HCT116 (cell line): ENCODE results near the gene TAS2R50. TPM values are rescaled to one million over a fixed set of nuclear protein-coding genes. Genes with fewer than 3 reads are reported as not detected.

Experiments
- ATAC-seq: fragments of 200-7000 bp; cut with Tn5 transposase; 2 replicates; pipeline ENCODE4 v1.9.1; 2020; ENCODE audit warnings: mild to moderate bottlenecking, moderate library complexity
- BruUV-seq: library from RNA; stranded (reverse); fragments of 400-500 nt; replicated peaks from 2 replicates; lab custom pipeline; 2021; lab: Mats Ljungman, UMichigan
- CTCF ChIA-PET: fragments of 300-600 bp; sonication (Branson Sonifier 250); formaldehyde crosslinking; loops from one replicate; lab custom pipeline; 2021; ENCODE audit warnings: antibody characterized with exemption; lab: Charles Lee
- POLR2A ChIA-PET: fragments of 300-600, 350-600 bp; sonication (Branson Sonifier 250); formaldehyde crosslinking; loops from one replicate; lab custom pipeline; 2021; ENCODE audit warnings: antibody characterized with exemption; lab: Charles Lee
- RAD21 ChIA-PET, 2 experiments: fragments of 300-600 bp; sonication (Branson Sonifier 250); formaldehyde crosslinking; loops; one replicate each; lab custom pipeline; 2023; ENCODE audit warnings: low total read pairs in 2 of 2; ENCODE audit not compliant: uncharacterized antibody in 2 of 2, unreplicated experiment in 2 of 2, low non-redundant PET in 1 of 2; lab: Charles Lee
- DNase-seq: peaks from one replicate; pipeline ENCODE4 v3.0.0-alpha.2; 2010; ENCODE audit warnings: low read depth, low spot score
- H2AFZ ChIP-seq: fragments of 200-600 bp; shearing (Covaris generic), sonication (generic); 2 replicates; pipeline ENCODE4 v1.6.1; 2017; ENCODE audit warnings: low read depth, mixed run types, mixed read lengths, antibody characterized with exemption, low read length; ENCODE audit not compliant: poor library complexity, severe bottlenecking
- H3K27ac ChIP-seq: 2 replicates; pipeline ENCODE4 v1.5.1; 2012; ENCODE audit warnings: low read depth, low read length
- H3K27me3 ChIP-seq: fragments of 200-600 bp; sonication (generic); 2 replicates; pipeline ENCODE4 v1.6.1; 2016; ENCODE audit warnings: mixed run types, low read length, mixed read lengths; ENCODE audit not compliant: insufficient read depth
- H3K36me3 ChIP-seq, 2 experiments: fragments of 200-500 bp in 1 of 2; fragments of 200-600 bp in 1 of 2; sonication (Bioruptor generic) in 1 of 2; sonication (generic) in 1 of 2; 2 replicates each; pipeline versions ENCODE4 v1.5.1 to v1.6.1; 2014 to 2016; ENCODE audit warnings: low read length in 2 of 2, inconsistent platforms in 1 of 2, mixed read lengths in 1 of 2, mixed run types in 1 of 2; ENCODE audit not compliant: insufficient read depth in 2 of 2, control insufficient read depth in 1 of 2
- H3K4me1 ChIP-seq, 2 experiments: fragments of 200-600 bp in 1 of 2; sonication (generic) in 1 of 2; 2 replicates each; pipeline versions ENCODE4 v1.5.1 to v1.6.1; 2012 to 2017; ENCODE audit warnings: low read length in 2 of 2, inconsistent platforms in 1 of 2, mild to moderate bottlenecking in 1 of 2, mixed read lengths in 1 of 2, mixed run types in 1 of 2, moderate library complexity in 1 of 2; ENCODE audit not compliant: insufficient read depth in 2 of 2, control insufficient read depth in 1 of 2
- H3K4me2 ChIP-seq: fragments of 200-600 bp; sonication (generic); 2 replicates; pipeline ENCODE4 v1.6.1; 2017; ENCODE audit warnings: mixed run types, low read length, mixed read lengths
- H3K4me3 ChIP-seq, 2 experiments: fragments of 200-600 bp in 1 of 2; sonication (generic) in 1 of 2; replicated peaks in 1 of 2; 2 replicates each; pipeline ENCODE4 v1.5.1; 2011 to 2016; ENCODE audit warnings: low read length in 2 of 2, control low read depth in 1 of 2, low read depth in 1 of 2, mild to moderate bottlenecking in 1 of 2, mixed read lengths in 1 of 2, mixed run types in 1 of 2
- H3K79me2 ChIP-seq: fragments of 200-600 bp; sonication (generic); 2 replicates; pipeline ENCODE4 v1.6.1; 2017; ENCODE audit warnings: mild to moderate bottlenecking, mixed run types, low read length, moderate library complexity, mixed read lengths; ENCODE audit not compliant: insufficient read depth
- H3K9ac ChIP-seq: fragments of 200-600 bp; sonication (generic); 2 replicates; pipeline ENCODE4 v1.6.1; 2016; ENCODE audit warnings: low read length, mixed read lengths
- H3K9me2 ChIP-seq: fragments of 200-600 bp; sonication (generic), shearing (Covaris generic); 2 replicates; pipeline ENCODE4 v1.6.1; 2017; ENCODE audit warnings: mixed run types, mild to moderate bottlenecking, moderate library complexity; ENCODE audit not compliant: insufficient read depth
- H3K9me3 ChIP-seq, 2 experiments: fragments of 200-500 bp in 1 of 2; fragments of 200-600 bp in 1 of 2; sonication (Bioruptor generic) in 1 of 2; sonication (generic) in 1 of 2; 2 replicates each; pipeline ENCODE4 v1.6.1; 2014 to 2017; ENCODE audit warnings: low read length in 2 of 2, mixed read lengths in 2 of 2, inconsistent platforms in 1 of 2, low read depth in 1 of 2, mild to moderate bottlenecking in 1 of 2, mixed run types in 1 of 2, moderate library complexity in 1 of 2; ENCODE audit not compliant: control insufficient read depth in 1 of 2, insufficient read depth in 1 of 2
- H4K20me1 ChIP-seq: fragments of 200-600 bp; sonication (generic), shearing (Covaris generic); 2 replicates; pipeline ENCODE4 v1.6.1; 2017; ENCODE audit warnings: mixed run types, mild to moderate bottlenecking, moderate library complexity; ENCODE audit not compliant: insufficient read depth
- CBX3 ChIP-seq: IDR thresholded peaks from 2 replicates; pipeline ENCODE4 v1.6.1; 2012; ENCODE audit warnings: low read depth
- EGR1 ChIP-seq: IDR thresholded peaks from 2 replicates; pipeline ENCODE4 v1.6.1; 2012; ENCODE audit warnings: low read depth
- EZH2 ChIP-seq: fragments of 200-600 bp; sonication (generic); IDR thresholded peaks from 2 replicates; pipeline ENCODE4 v1.6.1; 2017; ENCODE audit warnings: antibody characterized with exemption, mixed run types
- FOSL1 ChIP-seq: IDR thresholded peaks from 2 replicates; pipeline ENCODE4 v1.6.1; 2012; ENCODE audit warnings: low read depth
- JUND ChIP-seq: IDR thresholded peaks from 2 replicates; pipeline ENCODE4 v1.6.1; 2012
- POLR2A ChIP-seq: IDR thresholded peaks from 2 replicates; pipeline ENCODE4 v1.7.0; 2011; ENCODE audit warnings: borderline replicate concordance; ENCODE audit not compliant: insufficient read depth, insufficient read length; ENCODE audit errors: extremely low read depth
- POLR2AphosphoS5 ChIP-seq: IDR thresholded peaks from 2 replicates; pipeline ENCODE4 v1.6.1; 2011; ENCODE audit warnings: mild to moderate bottlenecking, low read depth, low read length, moderate library complexity
- RAD21 ChIP-seq: IDR thresholded peaks from 2 replicates; pipeline ENCODE4 v1.6.1; 2012; ENCODE audit warnings: low read depth, mild to moderate bottlenecking
- SIN3A ChIP-seq: IDR thresholded peaks from 2 replicates; pipeline ENCODE4 v1.6.1; 2012; ENCODE audit warnings: low read depth
- SP1 ChIP-seq: IDR thresholded peaks from 2 replicates; pipeline ENCODE4 v1.6.1; 2012; ENCODE audit warnings: low read depth
- TCF7L2 ChIP-seq: IDR thresholded peaks from 2 replicates; pipeline ENCODE4 v1.7.0; 2011; ENCODE audit warnings: borderline replicate concordance, inconsistent platforms; ENCODE audit not compliant: insufficient read depth, insufficient read length; ENCODE audit errors: extremely low read depth
- YY1 ChIP-seq: IDR thresholded peaks from 2 replicates; pipeline ENCODE4 v1.6.1; 2011; ENCODE audit warnings: low read length, low read depth, moderate library complexity, mild to moderate bottlenecking; ENCODE audit not compliant: insufficient replicate concordance; ENCODE audit errors: extremely low read depth
- ZFX ChIP-seq: fragments of 450-650 bp; IDR thresholded peaks from 2 replicates; pipeline ENCODE4 v1.6.1; 2017
- ZNF274 ChIP-seq: fragments of 200-500 bp; sonication (Bioruptor generic); IDR thresholded peaks from 2 replicates; pipeline ENCODE4 v1.6.1; 2014; ENCODE audit warnings: mild to moderate bottlenecking, low read depth, low read length, inconsistent platforms
- intact Hi-C: fragments of 100-400 bp; cut with micrococcal nuclease; formaldehyde crosslinking; loops from 2 replicates; pipeline ENCODE4 v1.10.0; 2022
- total RNA-seq: library from RNA; stranded (reverse); gene quantifications from one replicate; pipeline ENCODE4 v1.2.1, GENCODE V29; 2021; ENCODE audit not compliant: unreplicated experiment
- TF ChIP-seq, protein P1 (sequence below): IDR thresholded peaks from 2 replicates; pipeline ENCODE4 v1.6.1; 2011; ENCODE audit warnings: mild to moderate bottlenecking, low read length, moderate library complexity; ENCODE audit not compliant: insufficient replicate concordance; ENCODE audit errors: extremely low read depth
- TF ChIP-seq, protein P2 (sequence below): IDR thresholded peaks from 2 replicates; pipeline ENCODE4 v1.6.1; 2012
- TF ChIP-seq, protein P3 (sequence below): IDR thresholded peaks from 2 replicates; pipeline ENCODE4 v1.6.1; 2012

The TAS2R50 gene
- total RNA-seq, 1 experiment from 2014 or later, result 0.54 TPM

DNA sequence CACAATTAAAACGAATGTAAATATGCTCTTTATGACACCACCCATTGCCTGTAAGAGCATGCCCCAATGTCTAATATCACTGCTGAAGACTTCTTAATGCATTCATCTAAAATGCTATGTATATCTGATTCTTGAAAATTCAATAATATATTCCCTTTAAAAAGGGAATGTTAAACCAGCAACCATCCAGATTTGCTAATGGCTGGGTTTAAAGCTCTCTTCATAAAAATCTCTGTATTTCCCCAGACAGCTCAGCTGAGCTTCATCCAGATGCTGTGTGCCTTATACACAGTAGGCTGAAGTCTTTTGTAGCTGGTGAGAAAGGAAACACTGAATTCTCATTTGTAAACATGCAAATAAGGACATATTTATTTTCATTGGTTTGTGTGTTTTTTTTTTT lies 47.5 kb downstream of the TAS2R50 start, which contains the start of gene TAS2R14:
TSS of gene TAS2R14 (minus strand) at position 101 of the 400 bp plus-strand sequence. CDS start at position 45, 56 bp downstream.
- Histone ChIP-seq H3K9ac (no peak within 1 kb of the TSS), H2AFZ (no peak within 1 kb of the TSS), H3K9me3 (no peaks in the 10 kb centered on the region), H3K27me3 (no peaks in the 10 kb centered on the region), H3K36me3 (no peaks in the 10 kb centered on the region), H3K4me1 (peaks cover 19 to 38% of the 10 kb centered on the region in 2 experiments), H3K27ac (no peak within 1 kb of the TSS), H3K4me2 (no peak within 1 kb of the TSS), H3K79me2 (no peaks in the 10 kb centered on the region), H3K9me2 (no peaks in the 10 kb centered on the region), H4K20me1 (no peaks in the 10 kb centered on the region), H3K4me3 (no peak within 1 kb of the TSS)
- ChIA-PET POLR2A (no interaction called here), CTCF (no interaction called here), RAD21 (no interaction called here)
- ATAC-seq (no peak), DNase-seq (no peak)
- intact Hi-C loops, result no loop called here
- TF ChIP-seq ZNF274, result no peak
- BruUV-seq, result no TSS peak

DNA sequence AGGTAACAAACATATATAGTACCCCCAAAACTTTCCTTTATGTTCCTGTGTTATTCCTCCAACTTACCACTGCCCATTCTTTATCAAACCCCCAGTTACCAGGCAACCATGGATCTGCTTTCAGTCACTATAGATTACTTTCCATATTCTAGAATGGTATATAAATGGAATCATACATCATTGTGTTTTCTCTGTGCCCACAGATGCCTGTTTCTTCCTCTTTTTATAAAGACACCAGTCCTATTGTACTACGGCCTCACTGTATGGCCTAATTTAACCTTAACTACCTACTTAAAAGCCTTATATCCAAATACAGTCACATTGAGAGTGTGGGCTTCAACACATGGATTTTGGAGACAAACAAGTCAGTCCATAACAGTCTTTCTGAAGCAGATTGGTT lies 50.2 kb downstream of the TAS2R50 start:
- Histone ChIP-seq H3K79me2 (no peaks in the 10 kb centered on the region), H3K4me1 (peaks cover under 1 to 13% of the 10 kb centered on the region in 2 experiments), H3K27me3 (no peaks in the 10 kb centered on the region), H4K20me1 (no peaks in the 10 kb centered on the region), H3K4me2 (no peak overlapping the region), H3K36me3 (no peaks in the 10 kb centered on the region), H3K27ac (no peak overlapping the region), H3K4me3 (no peak overlapping the region), H2AFZ (no peak overlapping the region), H3K9me2 (no peaks in the 10 kb centered on the region), H3K9ac (no peak overlapping the region), H3K9me3 (no peaks in the 10 kb centered on the region)
- POLR2A ChIA-PET, result no interaction called here
- no TSS peak for BruUV-seq
- CTCF ChIA-PET, result no interaction called here
- intact Hi-C loops, result no loop called here
- DNase-seq (no peak), ATAC-seq (no peak)
- RAD21 ChIA-PET, result no interaction called here
- TF ChIP-seq JUND (no peak), SIN3A (no peak), SP1 (no peak), POLR2AphosphoS5 (no peak), POLR2A (no peak), TCF7L2 (no peak), CBX3 (no peak), FOSL1 (no peak), RAD21 (no peak), YY1 (no peak), EZH2 (no peak), ZFX (no peak), EGR1 (no peak)
- TF ChIP-seq, protein P1, sequence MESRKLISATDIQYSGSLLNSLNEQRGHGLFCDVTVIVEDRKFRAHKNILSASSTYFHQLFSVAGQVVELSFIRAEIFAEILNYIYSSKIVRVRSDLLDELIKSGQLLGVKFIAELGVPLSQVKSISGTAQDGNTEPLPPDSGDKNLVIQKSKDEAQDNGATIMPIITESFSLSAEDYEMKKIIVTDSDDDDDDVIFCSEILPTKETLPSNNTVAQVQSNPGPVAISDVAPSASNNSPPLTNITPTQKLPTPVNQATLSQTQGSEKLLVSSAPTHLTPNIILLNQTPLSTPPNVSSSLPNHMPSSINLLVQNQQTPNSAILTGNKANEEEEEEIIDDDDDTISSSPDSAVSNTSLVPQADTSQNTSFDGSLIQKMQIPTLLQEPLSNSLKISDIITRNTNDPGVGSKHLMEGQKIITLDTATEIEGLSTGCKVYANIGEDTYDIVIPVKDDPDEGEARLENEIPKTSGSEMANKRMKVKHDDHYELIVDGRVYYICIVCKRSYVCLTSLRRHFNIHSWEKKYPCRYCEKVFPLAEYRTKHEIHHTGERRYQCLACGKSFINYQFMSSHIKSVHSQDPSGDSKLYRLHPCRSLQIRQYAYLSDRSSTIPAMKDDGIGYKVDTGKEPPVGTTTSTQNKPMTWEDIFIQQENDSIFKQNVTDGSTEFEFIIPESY, result no peak
- TF ChIP-seq, protein P2, sequence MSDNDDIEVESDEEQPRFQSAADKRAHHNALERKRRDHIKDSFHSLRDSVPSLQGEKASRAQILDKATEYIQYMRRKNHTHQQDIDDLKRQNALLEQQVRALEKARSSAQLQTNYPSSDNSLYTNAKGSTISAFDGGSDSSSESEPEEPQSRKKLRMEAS, result no peak
- TF ChIP-seq, protein P3, sequence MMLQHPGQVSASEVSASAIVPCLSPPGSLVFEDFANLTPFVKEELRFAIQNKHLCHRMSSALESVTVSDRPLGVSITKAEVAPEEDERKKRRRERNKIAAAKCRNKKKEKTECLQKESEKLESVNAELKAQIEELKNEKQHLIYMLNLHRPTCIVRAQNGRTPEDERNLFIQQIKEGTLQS, result no peak
